Measurements from ENCODE around the gene MYO1H. TPM values are rescaled to one million over a fixed set of nuclear protein-coding genes. Genes with fewer than 3 reads are reported as not detected.

Gene MYO1H
- total and polyA plus RNA-seq, 2 of the 8 experiments (the other 6 are each of a cell fraction or from before 2014, with no cell fraction given): 0.03 TPM; not detected in 1

GRCh38 chr12:109469517-109469916 lies 121.8 kb downstream of the MYO1H start:
- H3K14ac ChIP-seq (ENCODE audit: insufficient read length): no peak overlapping the region
- H2AFZ ChIP-seq (ENCODE audit: low read length): no peak overlapping the region
- H4K91ac ChIP-seq (replicated peaks; ENCODE audit: insufficient read length, low read length): no peak overlapping the region
- no peaks in the 10 kb centered on the region for H3K27me3 ChIP-seq (replicated peaks in 1 of 4; ENCODE audit: control insufficient read depth in 3 of 4, extremely low read depth in 1 of 4, insufficient read depth in 3 of 4, low read length in 3 of 4)
- H3K79me2 ChIP-seq (ENCODE audit: control insufficient read depth in 1 of 2, insufficient read depth in 2 of 2, low read length in 2 of 2): peaks cover 28 to 97% of the 10 kb centered on the region in 2 experiments
- H3K56ac ChIP-seq (replicated peaks; ENCODE audit: insufficient read length, low read depth, low read length): no peak overlapping the region
- no peaks in the 10 kb centered on the region for H3K23me2 ChIP-seq (ENCODE audit: low read depth, low read length)
- peaks cover 7 to 31% of the 10 kb centered on the region in 2 experiments for H4K20me1 ChIP-seq (replicated peaks in 1 of 2; ENCODE audit: control insufficient read depth in 1 of 2, insufficient read depth in 2 of 2, low read length in 2 of 2)
- DNase-seq (ENCODE audit: low read depth in 1 of 2, low spot score in 2 of 2): no peak
- no peak overlapping the region for H2BK20ac ChIP-seq (ENCODE audit: low read length)
- ChIA-PET CTCF (ENCODE audit: partially characterized antibody) (interaction anchor here (0.9 to 19.5 kb wide), 5 partner anchors 12 to 38 kb away, joined by 3 to 245 read pairs (median 3); no protein-coding TSS in a partner anchor), POLR2A (ENCODE audit: partially characterized antibody) (interaction anchor here (1.5 to 3.0 kb wide), 2 partner anchors 11 to 15 kb away, joined by 3 to 14 read pairs; no protein-coding TSS in a partner anchor)
- no peak overlapping the region for H3K27ac ChIP-seq (ENCODE audit: low read depth, low read length)
- no peak overlapping the region for H2BK15ac ChIP-seq (ENCODE audit: low read length)
- peaks cover 4 to 24% (median 11%) of the 10 kb centered on the region in 4 experiments; a peak in 7 of 8 replicates for H3K36me3 ChIP-seq (ENCODE audit: control insufficient read depth in 2 of 4, insufficient read depth in 4 of 4, low read length in 3 of 4)
- no peaks in the 10 kb centered on the region for H3K9me3 ChIP-seq (ENCODE audit: insufficient read depth in 2 of 2, low read depth in 1 of 2, low read length in 1 of 2)
- peaks cover 0 to 4% (median 1%) of the 10 kb centered on the region in 4 experiments; a peak in 4 of 7 replicates for H3K4me1 ChIP-seq (replicated peaks in 1 of 4; ENCODE audit: control insufficient read depth in 3 of 4, insufficient read depth in 4 of 4, low read length in 3 of 4)
- no peak for FAIRE-seq
- H3K18ac ChIP-seq (ENCODE audit: extremely low read depth, low read length): no peak overlapping the region
- no peak overlapping the region for H3K23ac ChIP-seq (ENCODE audit: insufficient read length)
- no peak overlapping the region; the same call in 1 of the 2 replicates for H4K8ac ChIP-seq (ENCODE audit: extremely low read depth, insufficient read depth, low read length)
- WGBS, 2 experiments (ENCODE audit: extremely low coverage in 1 of 2, insufficient coverage in 1 of 2, insufficient read length in 1 of 2, insufficient replicate concordance in 2 of 2, low coverage in 1 of 2, low lambda C conversion rate in 2 of 2, missing lambda C conversion rate in 1 of 2): 90% methylated on average over 10 of the region's 10 CpGs; no CpG with 5 or more reads in 1 of the 2 experiments
- no peak overlapping the region for H2AK5ac ChIP-seq (ENCODE audit: low read depth, low read length)
- H4K5ac ChIP-seq (ENCODE audit: insufficient read length, low read depth, low read length): no peak overlapping the region
- H3K9ac ChIP-seq (replicated peaks in 1 of 4; ENCODE audit: extremely low read depth in 1 of 4, low read depth in 3 of 4, low read length in 3 of 4): no peak overlapping the region
- H3K4ac ChIP-seq (replicated peaks; ENCODE audit: insufficient read length, low read depth, low read length): no peak overlapping the region
- peaks cover 29% of the 10 kb centered on the region for H3K79me1 ChIP-seq (ENCODE audit: low read depth, low read length)
- H2BK5ac ChIP-seq (ENCODE audit: low read depth, low read length): no peak overlapping the region; the same call in 1 of the 2 replicates
- H3K4me2 ChIP-seq (ENCODE audit: insufficient read depth in 1 of 2, low read depth in 2 of 2, low read length in 2 of 2): no peak overlapping the region
- H2BK120ac ChIP-seq (replicated peaks; ENCODE audit: low read depth, low read length): no peak overlapping the region
- no peak overlapping the region for H3K4me3 ChIP-seq (ENCODE audit: extremely low read depth in 1 of 4, insufficient read depth in 2 of 4, low read depth in 3 of 4, low read length in 4 of 4)
- no peak overlapping the region for H2BK12ac ChIP-seq (ENCODE audit: low read depth, low read length)
- no peak for TF ChIP-seq CTBP2 (IDR thresholded peaks at IDR 0.05; ENCODE audit: borderline replicate concordance, insufficient read depth, insufficient read length, low read length)
